Measurements from ENCODE around the gene PEAK3. TPM values are rescaled to one million over a fixed set of nuclear protein-coding genes. Genes with fewer than 3 reads are reported as not detected.

PEAK3 gene
- total RNA-seq, 2 experiments from 2014 or later: not detected

DNA sequence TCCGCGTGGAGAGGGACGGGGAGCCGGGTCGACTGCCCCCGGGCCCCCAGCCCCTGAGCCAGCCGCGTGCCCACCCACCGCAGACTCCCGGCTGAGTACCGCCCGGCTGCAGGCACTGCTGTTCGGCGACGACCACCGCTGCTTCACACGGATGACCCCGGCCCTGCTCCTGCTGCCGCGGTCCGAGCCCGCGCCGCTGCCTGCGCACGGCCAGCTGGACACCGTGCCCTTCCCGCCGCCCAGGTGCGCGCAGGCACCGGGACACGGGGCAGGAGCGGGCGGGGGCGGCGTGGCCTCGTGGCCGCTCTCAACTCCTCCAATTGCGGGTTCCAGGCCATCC, 31.2 kb downstream of the PEAK3 start:
- ChIA-PET CTCF (interaction anchor here (0.7 to 1.5 kb wide), 4 partner anchors 9 to 95 kb away, joined by 3 to 6 read pairs (median 3); no protein-coding TSS in a partner anchor), POLR2A (interaction anchor here (0.5 to 1.4 kb wide), 6 partner anchors 9 to 69 kb away, joined by 3 to 5 read pairs (median 4); no protein-coding TSS in a partner anchor)
- H3K27ac Mint-ChIP-seq: no peak overlapping the region
- no peak overlapping the region for H3K4me3 Mint-ChIP-seq
- intact Hi-C loops (cut with micrococcal nuclease): no loop called here
- H3K9me3 Mint-ChIP-seq: no peaks in the 10 kb centered on the region
- peaks cover 7% of the 10 kb centered on the region for H3K36me3 Mint-ChIP-seq
- H3K27me3 Mint-ChIP-seq: peaks cover 15% of the 10 kb centered on the region
- H3K4me1 Mint-ChIP-seq (ENCODE audit: low read depth): peaks cover 14% of the 10 kb centered on the region
- DNase-seq: no peak

GRCh38 chr19:2249880-2250765, 31.9 kb downstream of the PEAK3 start:
- no peak overlapping the region for H3K4me3 Mint-ChIP-seq
- no peak overlapping the region for H3K27ac Mint-ChIP-seq
- ChIA-PET CTCF (interaction anchor here (0.7 to 1.5 kb wide), 3 partner anchors 11 to 94 kb away, joined by 3 to 6 read pairs (median 3); no protein-coding TSS in a partner anchor), POLR2A (interaction anchor here (0.5 to 1.4 kb wide), 3 partner anchors 10 to 68 kb away, joined by 3 to 4 read pairs (median 4); no protein-coding TSS in a partner anchor)
- H3K27me3 Mint-ChIP-seq: peaks cover 15% of the 10 kb centered on the region
- DNase-seq: no peak
- peaks cover 14% of the 10 kb centered on the region for H3K4me1 Mint-ChIP-seq (ENCODE audit: low read depth)
- no peaks in the 10 kb centered on the region for H3K9me3 Mint-ChIP-seq
- peaks cover 10% of the 10 kb centered on the region for H3K36me3 Mint-ChIP-seq
- intact Hi-C loops (cut with micrococcal nuclease): no loop called here

DNA sequence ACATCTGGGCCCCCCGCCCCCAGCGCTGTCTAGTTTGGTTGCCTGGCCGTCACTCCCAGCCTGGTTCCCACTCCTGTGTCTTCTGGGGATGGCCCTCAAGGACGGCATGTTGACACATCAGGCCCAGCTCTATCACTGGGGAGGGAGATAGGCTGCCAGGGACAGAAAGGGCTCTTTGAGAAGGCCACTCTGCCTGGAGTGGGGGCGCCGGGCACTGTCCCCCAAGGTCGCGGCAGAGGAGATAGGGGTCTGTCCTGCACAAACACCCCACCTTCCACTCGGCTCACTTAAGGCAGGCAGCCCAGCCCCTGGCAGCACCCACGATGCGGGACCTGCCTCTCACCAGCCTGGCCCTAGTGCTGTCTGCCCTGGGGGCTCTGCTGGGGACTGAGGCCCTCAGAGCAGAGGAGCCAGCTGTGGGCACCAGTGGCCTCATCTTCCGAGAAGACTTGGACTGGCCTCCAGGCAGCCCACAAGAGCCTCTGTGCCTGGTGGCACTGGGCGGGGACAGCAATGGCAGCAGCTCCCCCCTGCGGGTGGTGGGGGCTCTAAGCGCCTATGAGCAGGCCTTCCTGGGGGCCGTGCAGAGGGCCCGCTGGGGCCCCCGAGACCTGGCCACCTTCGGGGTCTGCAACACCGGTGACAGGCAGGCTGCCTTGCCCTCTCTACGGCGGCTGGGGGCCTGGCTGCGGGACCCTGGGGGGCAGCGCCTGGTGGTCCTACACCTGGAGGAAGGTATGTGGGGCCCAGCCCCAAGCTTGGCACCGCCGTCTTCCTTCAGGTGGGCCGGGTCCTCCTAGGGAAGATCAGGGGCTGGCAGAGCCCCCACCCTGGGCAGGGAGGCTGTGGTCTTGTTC, 32.7 kb downstream of the PEAK3 start, which contains the start of gene AMH:
TSS of gene AMH (plus strand) at position 314 of the 857 bp plus-strand sequence. CDS start at position 324, 10 bp downstream.
- CTCF ChIA-PET: interaction anchor here (1.3 to 1.5 kb wide), 2 partner anchors 12 to 13 kb away, joined by 3 to 6 read pairs; no protein-coding TSS in a partner anchor
- H3K27ac Mint-ChIP-seq: no peak within 1 kb of the TSS
- H3K4me3 Mint-ChIP-seq: no peak within 1 kb of the TSS
- POLR2A ChIA-PET: interaction anchor here (1.4 kb wide), 1 partner anchor 21 kb away, joined by 4 read pairs; no protein-coding TSS in a partner anchor
- no peaks in the 10 kb centered on the region for H3K9me3 Mint-ChIP-seq
- intact Hi-C loops (cut with micrococcal nuclease): no loop called here
- H3K4me1 Mint-ChIP-seq (ENCODE audit: low read depth): peaks cover 14% of the 10 kb centered on the region
- no peak for DNase-seq
- peaks cover 15% of the 10 kb centered on the region for H3K27me3 Mint-ChIP-seq
- H3K36me3 Mint-ChIP-seq: peaks cover 16% of the 10 kb centered on the region

DNA sequence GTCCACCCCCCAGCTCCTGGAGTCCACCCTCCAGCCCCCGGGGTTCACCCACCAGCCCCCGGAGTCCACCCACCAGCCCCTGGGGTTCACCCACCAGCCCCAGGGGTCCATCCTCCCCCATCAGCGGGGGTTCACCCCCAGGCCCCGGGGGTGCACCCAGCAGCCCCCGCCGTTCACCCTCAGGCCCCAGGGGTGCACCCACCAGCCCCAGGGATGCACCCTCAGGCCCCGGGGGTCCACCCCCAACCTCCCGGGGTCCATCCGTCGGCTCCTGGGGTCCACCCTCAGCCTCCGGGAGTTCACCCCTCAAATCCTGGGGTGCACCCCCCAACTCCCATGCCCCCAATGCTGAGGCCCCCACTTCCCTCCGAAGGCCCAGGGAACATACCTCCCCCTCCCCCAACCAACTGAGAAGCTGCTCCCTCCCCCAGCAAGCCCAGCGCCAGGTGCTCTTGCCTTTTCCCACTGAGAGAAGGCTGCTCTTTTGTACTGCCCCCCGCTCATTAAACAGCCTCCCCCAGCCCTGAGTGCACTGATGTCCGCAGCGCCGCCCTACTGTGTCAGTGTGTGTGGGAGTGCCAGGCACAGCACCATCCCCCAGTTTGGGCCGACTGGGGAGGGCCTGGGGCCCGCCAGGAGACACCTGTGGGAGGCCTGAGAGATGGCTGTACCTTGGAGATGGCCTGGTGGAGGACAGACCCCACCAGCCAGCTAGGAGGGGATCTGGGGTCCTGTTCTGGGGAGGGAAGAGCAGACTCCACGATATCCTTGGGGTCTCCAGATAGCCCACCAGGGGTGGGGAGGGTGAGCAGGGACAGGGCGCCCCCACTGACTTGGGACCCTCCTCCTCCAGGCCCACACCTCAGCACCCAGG, 33.6 kb downstream of the PEAK3 start:
- intact Hi-C loops (cut with micrococcal nuclease): no loop called here
- H3K9me3 Mint-ChIP-seq: no peaks in the 10 kb centered on the region
- peaks cover 10% of the 10 kb centered on the region for H3K27me3 Mint-ChIP-seq
- peaks cover 9% of the 10 kb centered on the region for H3K4me1 Mint-ChIP-seq (ENCODE audit: low read depth)
- ChIA-PET POLR2A (no interaction called here), CTCF (no interaction called here)
- peaks cover 18% of the 10 kb centered on the region for H3K36me3 Mint-ChIP-seq
- no peak overlapping the region for H3K27ac Mint-ChIP-seq
- H3K4me3 Mint-ChIP-seq: no peak overlapping the region
- no peak for DNase-seq

DNA sequence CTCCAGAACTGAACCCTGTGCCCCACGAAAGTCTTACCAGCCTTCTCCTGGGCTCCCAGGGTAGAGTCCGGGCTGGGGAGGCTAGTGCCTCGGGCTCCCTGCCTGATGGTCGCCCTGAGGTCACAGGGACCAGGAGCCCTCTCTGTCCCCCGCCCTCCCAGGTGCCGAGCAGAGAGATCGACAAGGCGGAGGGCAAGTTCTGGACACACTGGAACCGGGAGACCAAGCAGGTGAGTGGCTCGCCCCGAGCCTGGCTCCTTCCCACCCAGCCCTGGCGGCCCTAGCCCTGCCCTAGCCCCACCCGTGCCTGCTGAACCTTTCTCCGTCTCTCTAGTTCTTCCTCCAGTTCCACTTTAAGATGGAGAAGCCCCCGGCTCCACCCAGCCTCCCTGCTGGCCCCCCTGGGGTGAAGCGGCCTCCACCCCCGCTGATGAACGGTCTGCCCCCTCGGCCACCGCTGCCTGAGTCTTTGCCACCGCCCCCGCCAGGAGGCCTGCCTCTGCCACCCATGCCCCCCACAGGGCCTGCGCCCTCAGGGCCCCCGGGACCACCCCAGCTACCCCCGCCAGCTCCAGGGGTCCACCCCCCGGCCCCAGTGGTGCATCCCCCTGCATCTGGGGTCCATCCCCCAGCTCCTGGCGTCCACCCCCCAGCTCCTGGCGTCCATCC, 34.4 kb downstream of the PEAK3 start:
- Mint-ChIP-seq H3K9me3 (no peaks in the 10 kb centered on the region), H3K36me3 (peaks cover 22% of the 10 kb centered on the region), H3K27ac (no peak overlapping the region), H3K4me3 (no peak overlapping the region), H3K27me3 (peaks cover 7% of the 10 kb centered on the region), H3K4me1 (ENCODE audit: low read depth) (peaks cover 7% of the 10 kb centered on the region)
- ChIA-PET POLR2A (no interaction called here), CTCF (no interaction called here)
- no peak for DNase-seq
- intact Hi-C loops (cut with micrococcal nuclease): no loop called here

- H3K36me3 Mint-ChIP-seq: peaks cover 25% of the 10 kb centered on the region
- intact Hi-C loops (cut with micrococcal nuclease): no loop called here
- H3K4me1 Mint-ChIP-seq (ENCODE audit: low read depth): peaks cover 11% of the 10 kb centered on the region
- H3K27me3 Mint-ChIP-seq: peaks cover 5% of the 10 kb centered on the region
- H3K4me3 Mint-ChIP-seq: no peak overlapping the region
- ChIA-PET CTCF (no interaction called here), POLR2A (no interaction called here)
- no peak for DNase-seq
- H3K9me3 Mint-ChIP-seq: no peaks in the 10 kb centered on the region
- H3K27ac Mint-ChIP-seq: no peak overlapping the region
Observed at GRCh38 chr19:2246801-2247361, 35.1 kb downstream of the PEAK3 start.

- Mint-ChIP-seq H3K27me3 (peaks cover 2% of the 10 kb centered on the region), H3K4me1 (ENCODE audit: low read depth) (peaks cover 18% of the 10 kb centered on the region)
Observed at GRCh38 chr19:2246014-2246620, 35.9 kb downstream of the PEAK3 start.

GRCh38 chr19:2245273-2245672, 36.7 kb downstream of the PEAK3 start:
- H3K27ac Mint-ChIP-seq: no peak overlapping the region
- peaks cover 2% of the 10 kb centered on the region for H3K27me3 Mint-ChIP-seq
- H3K4me3 Mint-ChIP-seq: no peak overlapping the region
- peaks cover 27% of the 10 kb centered on the region for H3K4me1 Mint-ChIP-seq (ENCODE audit: low read depth)
- POLR2A ChIA-PET: no interaction called here
- intact Hi-C loops (cut with micrococcal nuclease): no loop called here
- H3K9me3 Mint-ChIP-seq: no peaks in the 10 kb centered on the region
- CTCF ChIA-PET: interaction anchor here (0.6 kb wide), 1 partner anchor 46 kb away, joined by 3 read pairs; no protein-coding TSS in a partner anchor
- peaks cover 38% of the 10 kb centered on the region for H3K36me3 Mint-ChIP-seq
- no peak for DNase-seq

More at GRCh38 chr19:2246014-2246620, 35.9 kb downstream of the PEAK3 start:
- H3K4me3 Mint-ChIP-seq: no peak overlapping the region
- H3K27ac Mint-ChIP-seq: no peak overlapping the region
- DNase-seq: no peak
- intact Hi-C loops (cut with micrococcal nuclease): no loop called here
- ChIA-PET CTCF (no interaction called here), POLR2A (no interaction called here)
- no peaks in the 10 kb centered on the region for H3K9me3 Mint-ChIP-seq
- peaks cover 29% of the 10 kb centered on the region for H3K36me3 Mint-ChIP-seq

GRCh38 chr19:2244486-2244885, 37.5 kb downstream of the PEAK3 start:
- CTCF ChIA-PET: interaction anchor here (0.6 to 7.8 kb wide), 2 partner anchors 16 to 47 kb away, joined by 3 to 58 read pairs; no protein-coding TSS in a partner anchor
- no peaks in the 10 kb centered on the region for H3K27me3 Mint-ChIP-seq
- H3K4me1 Mint-ChIP-seq (ENCODE audit: low read depth): peaks cover 30% of the 10 kb centered on the region
- intact Hi-C loops (cut with micrococcal nuclease): no loop called here
- DNase-seq: no peak
- H3K36me3 Mint-ChIP-seq: peaks cover 42% of the 10 kb centered on the region
- no peak overlapping the region for H3K4me3 Mint-ChIP-seq
- POLR2A ChIA-PET: no interaction called here
- no peaks in the 10 kb centered on the region for H3K9me3 Mint-ChIP-seq
- no peak overlapping the region for H3K27ac Mint-ChIP-seq

- intact Hi-C loops (cut with micrococcal nuclease): no loop called here
- Mint-ChIP-seq H3K36me3 (peaks cover 46% of the 10 kb centered on the region), H3K4me1 (ENCODE audit: low read depth) (peaks cover 35% of the 10 kb centered on the region), H3K27ac (no peak overlapping the region), H3K9me3 (no peaks in the 10 kb centered on the region), H3K27me3 (no peaks in the 10 kb centered on the region), H3K4me3 (no peak overlapping the region)
- POLR2A ChIA-PET: no interaction called here
- no peak for DNase-seq
- CTCF ChIA-PET: interaction anchor here (7.8 kb wide), 1 partner anchor 17 kb away, joined by 58 read pairs; no protein-coding TSS in a partner anchor
Observed at GRCh38 chr19:2244125-2244411, 37.9 kb downstream of the PEAK3 start.
